HG03095 (cell line): Measurements from ENCODE around the gene NAP1L1.
A peak's percentile ranks its signal among the peaks of the same experiment; 100 is the strongest.

ENCODE experiments used
- ATAC-seq: cut with Tn5 transposase; IDR thresholded peaks from one replicate; pipeline ENCODE4 v1.9.1; 2021; ENCODE audit warnings: moderate library complexity; ENCODE audit not compliant: unreplicated experiment

NAP1L1 gene

GRCh38 chr12:76041406-76041805 lies 43.1 kb downstream of the NAP1L1 start:
- no peak for ATAC-seq

DNA sequence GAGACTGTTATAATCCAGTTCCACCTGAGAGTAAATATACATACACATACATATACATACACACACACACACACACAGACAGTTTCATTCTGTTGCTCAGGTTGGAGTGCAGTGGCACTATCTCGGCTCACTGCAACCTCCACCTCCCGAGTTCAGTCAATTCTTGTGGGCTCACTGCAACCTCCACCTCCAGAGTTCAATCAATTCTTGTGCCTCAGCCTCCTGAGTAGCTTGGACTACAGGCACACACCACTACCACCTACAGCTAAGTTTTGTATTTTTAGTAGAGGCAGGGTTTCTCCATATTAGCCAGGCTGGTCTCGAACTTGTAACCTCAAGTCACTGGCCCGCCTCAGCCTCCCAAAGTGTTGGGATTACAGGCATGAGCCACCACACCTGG lies 44.0 kb downstream of the NAP1L1 start:
- ATAC-seq: no peak

GRCh38 chr12:76038176-76038575 lies 46.3 kb downstream of the NAP1L1 start:
- no peak for ATAC-seq

DNA sequence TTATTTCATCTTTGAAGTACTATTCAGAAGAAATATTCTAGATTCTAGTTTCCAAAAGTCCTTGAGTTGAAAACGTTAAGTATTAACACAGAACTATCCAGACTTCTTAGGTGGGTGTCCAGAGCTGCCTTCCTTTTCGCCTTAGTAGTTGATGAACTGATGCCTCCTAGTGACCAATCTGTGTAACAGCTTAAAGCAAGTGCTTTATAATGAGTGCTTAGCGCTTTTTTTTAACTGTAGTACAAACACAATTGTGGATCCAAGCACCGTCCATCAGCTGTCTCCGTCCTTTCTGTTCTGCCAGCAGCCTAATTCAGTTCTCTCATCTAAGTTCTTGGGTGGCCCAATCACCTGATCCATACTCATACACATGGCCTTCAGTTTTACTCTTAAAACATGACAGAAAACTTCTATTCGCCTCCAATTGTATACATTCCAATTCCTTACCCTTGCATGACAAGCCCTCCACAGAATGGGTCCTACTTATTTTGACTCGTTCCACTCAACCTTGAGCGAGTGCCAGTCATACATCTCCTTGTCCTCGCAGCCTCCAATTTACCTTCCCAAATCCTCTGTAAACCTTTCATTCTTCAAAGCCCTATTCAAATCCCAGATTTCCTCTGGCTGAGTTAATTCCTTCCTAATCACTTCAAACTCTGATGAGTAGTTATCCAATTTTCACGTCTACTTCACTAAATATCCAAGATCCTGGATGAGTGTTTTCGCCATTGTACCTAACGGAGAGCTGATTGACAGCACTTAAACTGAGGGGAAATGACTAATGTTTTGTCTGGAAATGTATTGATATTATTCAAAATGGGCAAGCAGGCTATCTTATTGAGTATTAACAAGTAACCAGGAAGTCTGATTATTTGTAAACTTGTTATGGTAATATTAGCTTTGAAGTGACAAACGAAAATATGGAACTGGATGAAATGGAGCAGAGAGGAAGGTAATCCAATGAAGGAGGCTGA lies 47.1 kb downstream of the NAP1L1 start:
- ATAC-seq: peak; percentile 61

DNA sequence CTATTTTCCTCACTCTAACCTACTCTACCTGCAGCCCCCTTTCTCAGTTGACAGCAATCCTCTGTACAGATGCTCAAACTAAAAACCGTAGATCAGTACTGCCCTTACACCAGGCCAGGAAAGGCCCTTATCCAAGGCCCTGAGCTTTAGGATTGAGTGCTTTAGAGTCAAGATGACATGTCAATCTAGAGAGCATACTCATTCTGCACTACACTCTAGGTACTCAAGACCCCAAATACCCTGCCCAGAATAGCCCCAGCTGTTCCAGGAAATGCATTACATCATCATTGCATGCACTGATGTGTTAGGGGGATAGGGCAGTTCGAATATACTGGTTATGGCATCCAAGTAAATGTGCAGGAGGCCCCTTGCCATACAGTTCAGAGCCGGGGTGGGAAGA lies 49.4 kb downstream of the NAP1L1 start:
- no peak for ATAC-seq

DNA sequence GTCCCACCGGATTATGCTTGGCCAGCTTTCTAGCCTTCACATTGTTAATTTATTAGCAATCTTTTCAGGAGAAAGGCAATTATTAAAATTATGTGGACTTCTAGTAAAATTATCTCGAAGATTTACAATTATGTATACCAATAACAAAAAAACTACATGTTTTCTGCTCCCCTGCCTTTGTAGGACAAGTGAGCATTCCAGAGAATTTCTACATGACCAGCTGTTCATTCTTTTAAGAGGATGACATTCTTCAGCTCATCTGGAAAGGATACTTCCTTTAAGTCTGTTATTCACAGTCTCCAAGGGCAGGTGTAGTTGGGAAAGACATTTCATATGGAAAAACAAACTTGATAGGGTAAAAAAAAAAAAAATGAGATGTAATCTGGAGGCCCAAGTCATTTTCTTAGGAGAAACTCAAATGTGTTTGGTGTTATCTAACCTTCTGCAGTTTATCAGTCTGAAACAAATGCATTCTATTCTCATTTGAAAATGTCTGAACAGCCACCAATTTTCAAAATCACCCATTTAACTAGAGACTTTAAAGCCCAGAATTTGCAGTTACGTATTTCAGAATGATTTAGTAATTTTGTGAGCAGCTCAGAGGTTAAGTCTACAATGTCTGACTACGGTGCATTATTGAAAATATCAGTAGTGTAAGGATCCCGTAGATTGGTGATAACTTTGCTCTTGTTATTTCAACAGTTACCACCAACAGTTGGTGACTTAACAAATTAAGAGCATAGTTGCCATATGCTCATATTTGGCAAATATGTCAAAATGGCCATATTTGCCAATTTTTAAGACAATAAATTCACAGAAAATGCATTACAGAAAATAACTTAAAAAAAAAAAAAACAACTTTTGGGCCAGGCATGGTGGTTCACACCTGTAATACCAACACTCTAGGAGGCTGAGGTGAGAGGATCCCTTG lies 51.1 kb downstream of the NAP1L1 start:
- ATAC-seq: no peak

DNA sequence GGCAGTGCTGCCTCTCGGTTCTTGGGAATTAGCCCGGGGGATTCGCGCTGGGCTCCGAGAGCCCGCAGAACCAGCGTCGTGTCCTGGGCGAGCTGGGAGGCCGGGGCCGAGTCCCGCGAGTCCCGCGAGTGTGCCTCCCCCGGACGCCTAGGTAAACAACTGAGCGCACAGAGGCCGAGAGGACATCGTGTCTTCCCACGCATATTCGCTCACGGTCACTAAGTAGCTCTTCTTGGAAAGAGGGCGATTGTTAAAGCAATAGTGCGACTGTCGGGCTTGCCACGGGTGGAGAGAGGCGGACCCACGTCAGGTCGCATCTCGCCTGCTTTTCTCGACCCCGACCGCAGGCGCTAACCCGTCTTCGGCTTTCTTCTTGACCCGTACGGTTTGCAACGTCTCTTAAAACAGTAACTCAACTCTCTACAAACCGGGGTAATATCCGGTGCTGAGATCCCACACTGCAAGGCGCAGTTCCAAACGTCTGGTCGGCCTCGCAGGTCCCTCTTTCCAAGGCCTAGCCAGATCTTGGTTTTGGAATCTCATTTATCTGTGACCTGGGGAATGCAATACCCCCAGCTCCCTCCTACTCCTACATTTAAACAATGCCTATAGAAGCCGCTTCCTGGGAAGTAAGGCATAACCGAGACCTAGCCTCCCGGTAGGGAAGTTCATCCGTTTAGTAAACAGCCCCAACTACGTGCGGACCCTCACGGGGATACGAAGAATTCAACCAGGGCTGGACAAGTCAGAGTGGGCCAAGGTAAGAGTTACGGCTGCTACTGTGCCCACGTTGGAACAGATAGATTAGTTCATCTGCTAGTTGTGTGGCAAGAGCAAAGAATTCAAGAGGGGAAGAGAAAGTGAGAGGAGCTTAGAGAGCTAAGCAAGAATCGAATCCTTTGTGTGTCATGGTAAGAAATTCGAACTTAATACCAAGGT lies 52.2 kb downstream of the NAP1L1 start:
- peak; percentile 25 for ATAC-seq

DNA sequence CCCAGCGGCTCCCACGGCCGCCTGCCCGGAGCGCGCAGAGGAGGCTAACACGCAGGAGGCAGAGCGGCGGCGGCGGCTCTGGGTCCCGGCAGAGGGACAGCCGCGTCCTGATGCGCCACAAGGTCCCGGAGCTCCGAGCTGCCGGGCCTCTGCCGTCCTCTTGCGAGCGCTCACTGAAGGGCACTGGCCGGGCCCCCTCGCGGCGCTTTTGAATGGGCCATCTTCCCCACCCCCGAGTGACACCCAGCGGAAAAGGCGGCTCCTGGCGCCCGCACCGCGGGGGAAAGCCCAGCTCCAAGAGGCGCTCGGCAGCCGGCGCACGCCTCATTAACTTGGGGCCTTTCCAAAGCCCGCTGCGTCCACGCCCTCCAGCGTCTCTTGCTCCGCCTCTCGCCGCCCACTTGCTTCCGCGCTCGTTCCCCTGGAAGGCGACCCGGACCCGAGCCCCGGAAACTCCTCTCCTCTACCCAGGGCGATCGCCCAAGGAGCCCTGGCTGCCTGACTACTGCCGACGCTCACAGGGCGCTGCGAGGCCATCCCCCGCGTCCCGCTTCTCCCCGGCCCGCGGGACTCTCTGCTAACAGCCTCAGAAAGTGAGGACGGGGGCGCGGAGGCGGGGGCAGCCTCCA lies 53.0 kb downstream of the NAP1L1 start, which contains the start of gene PHLDA1:
PHLDA1 (minus strand) TSS at position 363 of the 629 bp plus-strand sequence.
- ATAC-seq: peak; percentile 80

DNA sequence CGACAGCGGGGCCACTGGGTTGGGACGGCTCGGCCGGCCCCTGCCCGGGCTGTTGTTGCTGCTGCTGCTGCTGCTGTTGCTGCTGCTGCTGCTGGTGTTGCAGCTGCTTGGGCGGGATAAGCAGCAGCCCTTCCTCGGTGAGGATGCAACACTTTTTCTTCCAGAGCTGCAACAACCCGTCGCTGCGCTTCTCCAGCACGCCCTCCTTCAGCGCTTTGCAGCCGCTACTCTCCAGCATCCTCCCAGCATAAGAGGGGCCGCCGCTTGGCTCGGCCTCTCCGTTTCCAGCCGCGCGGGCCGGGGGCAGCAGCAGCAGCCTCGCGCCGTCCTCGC lies 53.4 kb downstream of the NAP1L1 start:
- peak; percentile 3 for ATAC-seq

- ATAC-seq: no peak
These were observed 54.0 kb downstream of the NAP1L1 start for GRCh38 chr12:76030341-76031080.

- ATAC-seq: no peak
These were observed 54.5 kb downstream of the NAP1L1 start for GRCh38 chr12:76029982-76030340.

GRCh38 chr12:76028571-76029277 lies 55.8 kb downstream of the NAP1L1 start:
- ATAC-seq: no peak

GRCh38 chr12:76026643-76027063 lies 57.8 kb downstream of the NAP1L1 start:
- no peak for ATAC-seq

GRCh38 chr12:76025601-76026575 lies 58.6 kb downstream of the NAP1L1 start:
- ATAC-seq: no peak

DNA sequence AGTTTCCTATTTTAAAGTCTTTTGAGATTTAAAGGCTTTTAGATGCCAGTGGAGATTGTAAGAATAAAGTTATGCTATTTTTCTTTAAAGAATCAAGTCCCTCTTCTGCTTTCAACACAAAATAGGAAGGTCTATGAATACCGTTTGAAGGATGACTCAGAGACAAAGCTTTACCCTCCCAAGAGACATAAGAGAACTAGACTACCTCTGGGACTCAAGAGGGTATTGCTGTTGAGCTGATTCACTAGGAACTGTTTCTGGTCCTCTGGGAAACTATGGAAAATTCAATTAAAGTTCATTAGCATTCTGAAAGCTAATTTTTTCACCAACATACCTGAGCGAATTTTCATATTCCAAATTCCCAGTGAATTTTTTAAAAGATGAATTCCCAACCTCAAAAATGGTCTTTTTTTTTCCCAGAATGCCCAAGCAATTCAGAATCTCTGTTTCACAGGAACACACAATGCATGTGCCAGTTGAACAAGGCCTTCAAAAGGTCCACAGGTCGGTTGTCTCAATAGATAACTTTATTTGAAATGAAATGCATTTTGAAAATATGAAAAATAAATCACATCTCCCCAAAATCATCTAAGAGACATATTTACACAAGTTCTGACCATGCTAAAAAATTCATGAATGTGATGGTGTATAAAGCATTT lies 59.4 kb downstream of the NAP1L1 start:
- ATAC-seq: no peak

GRCh38 chr12:76024102-76024781 lies 60.2 kb downstream of the NAP1L1 start:
- no peak for ATAC-seq
